NCI-H1092 treated with DMSO at 0.1 percent for 48 hours (cell line): ENCODE data around the gene HMX3.
"Not testable (repeated sequence)": the region's sequence is repeated elsewhere in the genome, so short reads cannot be mapped to it uniquely, and the experiment has no call there.

Experiments used
- DNase-seq: peaks from one replicate; lab custom pipeline; 2025; lab: John Stamatoyannopoulos, UW

Gene HMX3

GRCh38 chr10:123175389-123176387, 39.9 kb downstream of the HMX3 start:
- no peak for DNase-seq

GRCh38 chr10:123178390-123178789, 42.6 kb downstream of the HMX3 start:
- DNase-seq: not testable (repeated sequence)

DNA sequence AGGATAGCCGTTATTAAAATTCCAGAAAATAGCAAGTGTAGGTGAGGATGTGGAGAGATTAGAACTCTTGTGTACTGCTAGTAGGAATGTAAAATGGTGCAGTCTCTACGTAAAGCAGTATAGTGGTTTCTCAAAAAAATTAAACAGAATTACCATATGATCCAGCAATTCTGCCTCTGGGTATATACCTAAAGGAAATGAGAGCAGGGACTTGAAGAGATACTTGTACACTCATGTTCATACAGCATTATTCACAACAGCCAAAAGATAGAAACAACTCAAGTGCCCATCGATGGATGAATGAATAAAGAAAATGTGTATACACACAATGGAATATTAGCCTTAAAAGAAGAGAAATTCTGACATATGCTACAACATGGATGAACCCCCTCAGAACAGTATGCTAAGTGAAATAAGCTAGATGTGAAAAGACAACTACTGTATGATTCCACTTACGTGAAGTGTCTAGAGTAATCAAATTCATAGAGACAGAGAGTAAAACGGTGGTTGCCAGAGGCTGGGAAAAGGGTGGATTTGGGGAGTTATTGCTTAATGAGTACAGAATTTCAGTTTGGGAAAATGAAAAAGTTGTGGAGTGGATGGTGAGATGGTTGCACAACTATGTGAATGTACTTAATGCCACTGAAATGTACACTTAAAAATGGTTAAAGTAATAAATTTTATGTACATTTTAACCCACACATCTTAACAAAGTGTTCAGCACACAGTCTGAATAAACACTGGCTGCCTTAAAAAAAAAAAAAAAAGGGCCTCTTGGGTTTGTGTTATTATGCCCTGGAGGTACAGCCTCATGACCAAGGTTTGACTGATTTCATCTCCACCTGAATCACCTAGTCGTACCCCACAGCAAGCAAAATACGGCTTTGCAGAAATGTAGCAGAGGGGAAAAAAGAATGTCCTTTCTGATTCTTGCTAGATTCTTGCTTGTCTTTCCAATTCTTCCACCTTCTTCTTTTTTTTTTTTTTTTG, 44.6 kb downstream of the HMX3 start:
- DNase-seq: no peak

DNA sequence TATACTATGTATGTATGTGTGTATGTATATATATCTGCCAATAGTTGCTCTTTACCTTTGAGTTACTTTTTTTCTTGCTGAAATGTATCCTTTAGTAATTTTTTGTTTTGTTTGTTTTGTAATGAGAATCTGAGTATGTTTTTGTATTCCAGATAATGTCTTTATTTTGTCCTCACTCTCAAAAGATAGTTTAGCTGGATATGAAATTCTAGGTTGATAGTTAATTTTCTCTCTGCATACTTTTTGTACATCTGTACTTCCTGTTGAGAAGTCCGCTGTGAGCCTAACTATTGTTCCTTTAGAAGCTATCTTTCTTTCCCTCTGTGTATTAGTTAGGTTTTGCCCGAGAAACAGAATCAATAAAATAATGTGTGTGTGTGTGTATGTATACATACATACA, 48.0 kb downstream of the HMX3 start:
- no peak for DNase-seq

DNA sequence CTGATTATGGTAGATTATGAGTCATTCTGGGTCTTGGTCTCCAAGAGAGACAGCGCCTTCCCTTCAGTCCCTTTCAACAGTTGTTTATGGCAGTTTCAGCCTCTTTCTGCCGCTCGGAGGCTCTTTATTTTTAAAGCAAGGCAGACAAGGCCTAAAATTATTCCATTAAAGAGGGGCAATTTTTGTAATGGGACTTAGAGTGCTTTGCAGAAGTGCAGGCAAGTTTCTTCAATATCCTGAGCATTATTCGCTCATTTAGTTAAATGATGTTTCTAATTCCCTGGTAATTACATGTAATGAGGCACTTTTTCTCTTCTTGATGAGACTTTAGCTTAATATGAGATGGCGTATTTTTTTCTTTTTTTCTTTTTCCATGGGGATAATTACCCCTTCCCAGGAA, 52.0 kb downstream of the HMX3 start:
- DNase-seq: no peak
